ENCODE measurements around the gene STXBP1.

The STXBP1 gene

DNA sequence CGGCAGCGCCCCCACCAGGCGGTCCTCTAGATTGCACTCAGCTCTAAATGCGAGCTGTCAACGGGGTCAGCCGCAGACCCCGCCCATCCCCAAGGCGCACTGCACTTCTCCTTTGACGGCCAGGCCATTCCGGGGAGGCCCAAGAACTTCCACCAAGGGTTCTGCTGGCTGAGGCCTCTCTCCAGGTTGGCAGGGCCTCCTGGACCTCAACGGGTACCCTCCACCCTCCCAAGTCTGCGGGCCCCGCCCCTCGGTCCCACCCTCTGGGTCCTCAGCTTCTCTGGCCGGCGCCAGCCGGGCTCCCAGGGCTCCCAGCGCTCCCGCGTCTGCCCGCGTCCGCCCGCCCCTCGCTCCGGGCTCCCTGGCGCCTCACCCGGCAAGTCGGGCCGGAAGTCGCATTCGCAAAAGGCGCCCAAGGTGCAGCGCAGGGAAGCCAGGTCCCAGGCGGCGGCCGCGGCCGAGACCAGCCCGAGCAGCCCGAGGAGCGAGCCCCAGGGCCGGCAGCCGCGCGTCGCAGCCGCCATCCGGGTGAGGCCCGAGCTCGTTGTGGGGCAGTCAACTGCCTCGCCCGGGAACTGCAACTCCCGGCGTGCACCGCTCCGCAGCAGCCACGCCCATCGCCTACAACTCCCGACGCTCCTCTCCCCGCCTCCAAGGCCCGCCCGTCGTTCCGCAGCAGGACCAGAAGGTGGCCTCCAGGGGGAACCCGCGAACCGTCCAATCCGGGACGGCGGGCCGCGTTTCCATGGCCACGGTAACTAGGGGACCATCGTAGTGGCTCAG, 122.9 kb downstream of the STXBP1 start, which contains the start of gene TOR2A:
TSS of gene TOR2A (minus strand) at position 548 of the 783 bp plus-strand sequence. CDS start at position 524, 24 bp downstream.
- DNase-seq (ENCODE audit: low read depth in 2 of 2), result peak; percentile 97

DNA sequence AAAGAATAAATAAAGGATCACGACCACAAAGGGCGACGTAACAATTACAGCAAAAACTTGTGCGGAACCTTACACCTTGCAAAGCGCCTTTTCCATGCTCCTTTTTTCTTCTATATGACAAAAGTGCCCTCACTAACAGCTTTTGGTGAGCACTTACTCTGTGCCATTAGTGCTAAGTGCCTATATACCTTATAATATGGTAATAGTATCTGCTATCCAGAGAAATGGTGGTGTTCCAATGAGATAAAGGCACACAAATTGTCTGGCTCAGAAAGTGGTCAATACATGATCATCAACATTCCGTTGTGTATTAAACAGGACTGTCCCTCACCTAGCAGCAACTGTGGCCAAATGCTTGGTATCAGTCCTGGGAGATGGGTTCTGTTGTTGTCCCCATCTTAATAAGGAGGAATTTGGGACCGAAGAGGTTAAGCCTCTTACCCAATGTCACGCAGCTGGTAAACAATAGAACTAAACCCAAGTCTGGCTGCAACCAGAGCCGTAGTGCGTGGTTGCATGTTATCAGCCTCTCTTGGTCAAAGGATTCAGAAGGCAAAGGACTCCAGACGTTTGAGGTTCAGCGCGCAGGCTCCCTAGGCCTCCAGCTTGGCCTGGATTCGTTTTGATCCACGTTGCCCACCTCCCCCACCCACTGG, 123.6 kb downstream of the STXBP1 start:
- DNase-seq (ENCODE audit: low read depth in 2 of 2), result no peak

DNA sequence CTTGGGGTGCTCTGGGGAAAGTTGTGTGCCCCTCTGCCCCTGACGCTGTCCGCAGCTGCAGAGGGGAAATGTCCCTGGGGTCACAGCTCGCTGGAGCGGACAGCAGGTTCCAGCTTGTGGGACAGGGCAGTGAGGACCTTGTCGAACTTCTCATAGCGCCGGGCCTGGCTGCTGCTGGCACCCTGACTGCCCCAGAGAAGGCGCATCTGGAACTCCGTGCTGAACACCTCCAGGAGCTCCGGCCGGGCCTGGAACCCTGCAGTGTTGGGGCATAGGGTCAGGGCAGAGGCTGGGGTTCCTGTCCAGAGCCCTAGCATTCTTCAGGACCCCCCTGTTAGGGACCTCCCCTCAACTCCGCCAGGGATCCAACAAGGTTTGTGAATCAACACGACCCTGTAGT, 126.6 kb downstream of the STXBP1 start:
- DNase-seq (ENCODE audit: low read depth in 2 of 2), result no peak

DNA sequence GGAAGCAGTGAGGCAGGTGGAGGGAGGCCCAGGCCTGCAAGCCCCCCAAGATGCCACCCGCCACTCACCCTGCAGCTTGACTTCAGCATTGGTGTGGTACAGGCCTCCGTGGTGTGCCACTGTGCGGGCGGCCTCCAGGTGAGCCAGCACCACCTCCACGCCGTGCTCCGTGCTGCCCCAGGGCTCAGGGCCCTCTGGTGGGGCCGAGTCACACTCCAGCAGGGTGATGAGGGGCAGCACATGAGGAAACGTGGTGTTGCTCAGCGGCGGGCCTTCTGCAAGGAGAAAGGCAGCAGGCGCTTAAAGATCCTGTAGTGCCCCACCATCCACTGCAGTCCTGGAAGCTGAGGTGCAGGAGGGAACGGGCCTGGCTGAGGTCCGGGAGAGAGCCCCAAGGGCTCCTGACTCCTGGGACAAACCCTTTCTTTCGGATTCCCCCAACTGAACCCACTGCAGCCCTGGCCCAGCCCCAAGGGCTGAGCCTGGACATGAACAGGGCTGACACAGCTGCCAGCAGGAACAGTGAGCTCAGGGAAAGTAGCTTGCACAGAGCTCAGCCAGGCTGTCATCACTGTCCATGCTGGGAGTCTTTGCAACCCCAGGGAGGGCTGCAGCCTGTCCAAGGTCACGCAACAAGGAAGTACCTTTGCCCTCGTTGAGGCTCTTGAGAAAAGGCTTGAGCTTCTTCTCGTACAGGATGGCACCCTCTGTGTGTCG, 127.7 kb downstream of the STXBP1 start:
- no peak for DNase-seq (ENCODE audit: low read depth in 2 of 2)

DNA sequence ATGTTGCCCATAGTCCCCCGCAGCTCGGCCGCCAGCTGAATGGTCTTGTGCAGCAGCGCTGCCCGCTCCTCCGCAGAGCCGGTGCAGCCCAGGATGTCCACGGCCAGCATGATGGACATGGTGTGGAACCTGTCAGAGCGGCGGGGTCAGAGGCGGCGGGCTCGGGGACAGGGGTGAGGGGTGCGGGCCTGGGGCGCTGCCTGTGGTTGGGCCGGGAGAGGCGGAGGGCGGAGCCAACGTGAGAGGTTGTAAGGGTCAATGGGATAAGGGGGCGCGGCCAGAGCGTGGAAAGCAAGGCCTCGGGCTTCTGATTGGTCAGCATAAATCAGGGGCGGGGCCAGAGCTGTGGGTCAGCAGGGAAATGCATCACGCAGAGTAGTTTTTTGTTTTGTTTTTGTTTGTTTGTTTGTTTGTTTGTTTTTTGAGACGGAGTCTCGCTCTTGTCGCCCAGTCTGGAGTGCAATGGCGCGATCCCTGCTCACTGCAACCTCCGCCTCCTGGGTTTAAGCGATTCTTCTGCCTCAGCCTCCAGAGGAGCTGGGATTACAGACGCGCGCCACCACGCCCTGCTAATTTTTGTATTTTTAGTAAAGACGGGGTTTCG, 129.9 kb downstream of the STXBP1 start:
- no peak for DNase-seq (ENCODE audit: low read depth in 2 of 2)
